Gastrocnemius medialis (tissue), 4 donors: Measurements from ENCODE around the gene EPB41L5. TPM values are rescaled to one million over a fixed set of nuclear protein-coding genes. Genes with fewer than 3 reads are reported as not detected.

Experiments
- ATAC-seq, 2 donors: fragments of 150-250 bp; one replicate each; pipeline ENCODE4 v1.9.1; 2016
- DNase-seq, 2 donors: peaks; one replicate each; pipeline ENCODE4 v3.0.0-alpha.2; 2019
- H3K27ac ChIP-seq, 4 donors: fragments of 200-600 bp; sonication (generic); 1 replicate in 1 of 4; 2 replicates in 3 of 4; pipeline ENCODE4 v1.5.1; 2016 to 2018; ENCODE audit warnings: mild to moderate bottlenecking in 2 of 4, moderate library complexity in 1 of 4
- H3K27me3 ChIP-seq, 3 donors: fragments of 200-600 bp; sonication (generic) in 2 of 3; 1 replicate in 1 of 3; 2 replicates in 2 of 3; pipeline versions ENCODE4 v1.5.1 to v1.6.0; 2016 to 2019; ENCODE audit warnings: mild to moderate bottlenecking in 1 of 3, moderate library complexity in 1 of 3
- H3K36me3 ChIP-seq, 2 donors: fragments of 200-600 bp; sonication (generic) in 1 of 2; one replicate each; pipeline ENCODE4 v1.5.1; 2017 to 2018
- H3K4me1 ChIP-seq, 2 donors: fragments of 200-600 bp; sonication (generic) in 1 of 2; one replicate each; pipeline ENCODE4 v1.5.1; 2016 to 2017; ENCODE audit warnings: mild to moderate bottlenecking in 2 of 2
- H3K4me3 ChIP-seq, 4 donors: fragments of 200-600 bp; sonication (generic) in 3 of 4; 1 replicate in 1 of 4; 2 replicates in 3 of 4; pipeline ENCODE4 v1.5.1; 2016 to 2019; ENCODE audit warnings: mild to moderate bottlenecking in 2 of 4
- H3K9me3 ChIP-seq, 3 donors: fragments of 200-600 bp; sonication (generic) in 2 of 3; 1 replicate in 1 of 3; 2 replicates in 2 of 3; pipeline ENCODE4 v1.5.1; 2016 to 2019
- POLR2A ChIP-seq, 2 donors: fragments of 450-650 bp; IDR thresholded peaks; one replicate each; pipeline ENCODE4 v1.6.1; 2017; ENCODE audit warnings: antibody characterized with exemption in 2 of 2, mild to moderate bottlenecking in 2 of 2, moderate library complexity in 2 of 2
- in situ Hi-C, 4 donors: fragments of 200-750 bp; cut with MboI; loops; one replicate each; pipeline versions ENCODE4 v1.15.0 to v1.8.0; 2017; ENCODE audit warnings: low sequenced_read_pairs in 4 of 4
- intact Hi-C: fragments of 100-400 bp; cut with DNase I; formaldehyde crosslinking; loops from one replicate; pipeline ENCODE4 v1.15.1; 2023; ENCODE audit warnings: low total_unique reads
- total RNA-seq, 4 donors: library from RNA; depleted of rRNA; stranded (reverse); fragments of >200 nt; gene quantifications; one replicate each; pipeline versions ENCODE4 v1.1.0 to v1.2.3, GENCODE V29; 2016
- TF ChIP-seq, protein P1 (sequence below), 5 experiments: fragments of 450-650 bp in 3 of 5; fragments of 200-600 bp in 2 of 5; sonication (generic) in 2 of 5; IDR thresholded peaks in 4 of 5; conservative IDR thresholded peaks in 1 of 5; 1 replicate in 4 of 5; 2 replicates in 1 of 5; pipeline ENCODE4 v1.5.1; 2016 to 2019; ENCODE audit warnings: antibody characterized with exemption in 5 of 5, mild to moderate bottlenecking in 3 of 5, moderate library complexity in 3 of 5

Gene EPB41L5
- total RNA-seq, 4 donors from 2014 or later = 8.3 to 41.1 (median 12.7) TPM

- in situ Hi-C loops = loop anchor here (5.0 to 25.0 kb wide), 6 partner anchors 60 to 470 kb away; partner anchors contain the start of gene PTPN4 (in 2 of the 4)
Observed at GRCh38 chr2:120174963-120175581, 162.2 kb downstream of the EPB41L5 start.

GRCh38 chr2:120176526-120176925 is 163.6 kb downstream of the EPB41L5 start:
- ATAC-seq (no peak), DNase-seq (no peak)
- no peak for TF ChIP-seq POLR2A (IDR thresholded peaks at IDR 0.05)
- intact Hi-C loops = no loop called here
- H3K36me3 ChIP-seq = no peaks in the 10 kb centered on the region
- peak overlapping the region in 1 of 4 donors; percentile 41 for H3K27ac ChIP-seq
- no peak overlapping the region for H3K4me3 ChIP-seq
- H3K27me3 ChIP-seq = no peaks in the 10 kb centered on the region
- no peaks in the 10 kb centered on the region for H3K9me3 ChIP-seq
- peaks cover 16 to 18% of the 10 kb centered on the region in 2 donors for H3K4me1 ChIP-seq
- in situ Hi-C loops = loop anchor here in 3 of 4 donors (5.0 to 10.0 kb wide), 4 partner anchors 62 to 472 kb away; partner anchors contain the start of gene PTPN4 (in 1 of the 3)

More at GRCh38 chr2:120174963-120175581, 162.2 kb downstream of the EPB41L5 start:
- DNase-seq (no peak), ATAC-seq (peak; percentile 34 to 38)
- Histone ChIP-seq H3K4me1 (peaks cover 16 to 18% of the 10 kb centered on the region in 2 donors), H3K27me3 (no peaks in the 10 kb centered on the region), H3K36me3 (no peaks in the 10 kb centered on the region), H3K4me3 (no peak overlapping the region), H3K27ac (peak overlapping the region in 1 of 4 donors; percentile 12), H3K9me3 (no peaks in the 10 kb centered on the region)
- intact Hi-C loops = loop anchor here (1.0 to 2.0 kb wide), 3 partner anchors 66 to 472 kb away; no protein-coding TSS in a partner anchor
- TF ChIP-seq POLR2A (IDR thresholded peaks at IDR 0.05) = no peak
- TF ChIP-seq, protein P1, sequence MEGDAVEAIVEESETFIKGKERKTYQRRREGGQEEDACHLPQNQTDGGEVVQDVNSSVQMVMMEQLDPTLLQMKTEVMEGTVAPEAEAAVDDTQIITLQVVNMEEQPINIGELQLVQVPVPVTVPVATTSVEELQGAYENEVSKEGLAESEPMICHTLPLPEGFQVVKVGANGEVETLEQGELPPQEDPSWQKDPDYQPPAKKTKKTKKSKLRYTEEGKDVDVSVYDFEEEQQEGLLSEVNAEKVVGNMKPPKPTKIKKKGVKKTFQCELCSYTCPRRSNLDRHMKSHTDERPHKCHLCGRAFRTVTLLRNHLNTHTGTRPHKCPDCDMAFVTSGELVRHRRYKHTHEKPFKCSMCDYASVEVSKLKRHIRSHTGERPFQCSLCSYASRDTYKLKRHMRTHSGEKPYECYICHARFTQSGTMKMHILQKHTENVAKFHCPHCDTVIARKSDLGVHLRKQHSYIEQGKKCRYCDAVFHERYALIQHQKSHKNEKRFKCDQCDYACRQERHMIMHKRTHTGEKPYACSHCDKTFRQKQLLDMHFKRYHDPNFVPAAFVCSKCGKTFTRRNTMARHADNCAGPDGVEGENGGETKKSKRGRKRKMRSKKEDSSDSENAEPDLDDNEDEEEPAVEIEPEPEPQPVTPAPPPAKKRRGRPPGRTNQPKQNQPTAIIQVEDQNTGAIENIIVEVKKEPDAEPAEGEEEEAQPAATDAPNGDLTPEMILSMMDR (IDR thresholded peaks at IDR 0.05 in 4 of 5, conservative IDR thresholded peaks at IDR 0.05 in 1 of 5) = peak; percentile 61 to 79 (median 71)

- ATAC-seq = no peak
- H3K27me3 ChIP-seq = no peaks in the 10 kb centered on the region
- in situ Hi-C loops = loop anchor here in 3 of 4 donors (5.0 to 10.0 kb wide), 4 partner anchors 62 to 472 kb away; partner anchors contain the start of gene PTPN4 (in 1 of the 3)
- H3K4me3 ChIP-seq = peak overlapping the region in 1 of 4 donors; percentile 16
- peak overlapping the region in 1 of 4 donors; percentile 41 for H3K27ac ChIP-seq
- no peak for DNase-seq
- H3K36me3 ChIP-seq = no peaks in the 10 kb centered on the region
- peaks cover 16 to 18% of the 10 kb centered on the region in 2 donors for H3K4me1 ChIP-seq
- intact Hi-C loops = no loop called here
- TF ChIP-seq, protein P1 (IDR thresholded peaks at IDR 0.05 in 4 of 5, conservative IDR thresholded peaks at IDR 0.05 in 1 of 5) = no peak
- TF ChIP-seq POLR2A (IDR thresholded peaks at IDR 0.05) = no peak
- no peaks in the 10 kb centered on the region for H3K9me3 ChIP-seq
Observed at GRCh38 chr2:120177001-120177621, 164.2 kb downstream of the EPB41L5 start.

DNA sequence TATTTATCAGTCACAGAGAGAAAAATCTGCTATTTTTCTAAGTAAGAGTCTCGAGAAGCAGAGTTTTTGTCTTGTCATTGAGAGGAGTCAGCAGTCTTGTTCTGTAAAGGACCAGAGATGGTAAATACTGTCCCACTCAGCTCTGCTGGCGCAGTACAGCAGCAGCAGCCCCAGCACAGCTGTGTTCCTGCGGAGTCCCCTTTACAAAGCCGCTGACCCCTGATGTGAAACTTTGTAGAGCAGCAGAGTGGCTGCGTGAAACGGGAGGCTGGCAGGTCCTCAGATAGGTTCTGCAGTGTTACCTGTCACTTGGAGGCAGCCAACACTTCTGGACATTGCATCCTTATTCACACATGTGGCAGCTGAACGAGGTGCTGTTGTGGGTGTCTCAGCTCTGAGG is 165.1 kb downstream of the EPB41L5 start:
- no peaks in the 10 kb centered on the region for H3K9me3 ChIP-seq
- H3K27me3 ChIP-seq = no peaks in the 10 kb centered on the region
- intact Hi-C loops = no loop called here
- ATAC-seq (no peak), DNase-seq (no peak)
- no peak overlapping the region for H3K27ac ChIP-seq
- H3K36me3 ChIP-seq = no peaks in the 10 kb centered on the region
- peaks cover 16 to 18% of the 10 kb centered on the region in 2 donors for H3K4me1 ChIP-seq
- in situ Hi-C loops = loop anchor here in 3 of 4 donors (5.0 to 10.0 kb wide), 4 partner anchors 63 to 473 kb away; partner anchors contain the start of gene PTPN4 (in 1 of the 3)
- H3K4me3 ChIP-seq = no peak overlapping the region
- TF ChIP-seq POLR2A (IDR thresholded peaks at IDR 0.05) = no peak
- TF ChIP-seq, protein P1 (IDR thresholded peaks at IDR 0.05 in 4 of 5, conservative IDR thresholded peaks at IDR 0.05 in 1 of 5) = no peak

DNA sequence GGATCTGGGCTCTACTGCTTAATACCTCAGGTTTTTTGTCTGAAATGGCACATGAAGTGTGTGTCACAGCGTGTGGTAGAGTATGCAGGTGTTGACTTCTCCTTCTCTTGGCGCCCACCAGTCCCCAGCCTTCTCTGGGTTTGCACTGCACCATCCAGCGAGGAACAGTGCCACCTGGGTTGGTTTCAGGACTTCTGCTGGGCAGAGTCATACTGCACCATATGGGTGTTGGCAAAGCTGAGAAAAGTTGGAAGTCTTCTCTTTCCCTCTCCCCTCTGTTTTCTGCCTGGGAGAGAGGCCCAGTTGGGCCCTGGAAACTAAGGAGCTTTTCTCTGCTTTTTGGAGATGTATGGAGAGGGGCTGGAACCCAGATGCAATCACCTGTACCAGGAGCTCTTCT is 166.5 kb downstream of the EPB41L5 start:
- Histone ChIP-seq H3K36me3 (no peaks in the 10 kb centered on the region), H3K27ac (no peak overlapping the region), H3K9me3 (no peaks in the 10 kb centered on the region), H3K4me1 (peaks cover 16 to 18% of the 10 kb centered on the region in 2 donors), H3K27me3 (no peaks in the 10 kb centered on the region), H3K4me3 (no peak overlapping the region)
- ATAC-seq (no peak), DNase-seq (no peak)
- intact Hi-C loops (no loop called here), in situ Hi-C loops (loop anchor here in 3 of 4 donors (5.0 to 10.0 kb wide), 4 partner anchors 65 to 475 kb away; partner anchors contain the start of gene PTPN4 (in 1 of the 3))
- TF ChIP-seq, protein P1 (IDR thresholded peaks at IDR 0.05 in 4 of 5, conservative IDR thresholded peaks at IDR 0.05 in 1 of 5) = no peak
- no peak for TF ChIP-seq POLR2A (IDR thresholded peaks at IDR 0.05)
